Activated CD8-positive, alpha-beta memory T cell treated with anti-CD3 and anti-CD28 coated beads for 24 hours (primary cell): Measurements from ENCODE around the gene ENDOG.
"Not testable (repeated sequence)": the region's sequence is repeated elsewhere in the genome, so short reads cannot be mapped to it uniquely, and the experiment has no call there.

Experiments
- DNase-seq: peaks from one replicate; pipeline ENCODE4 v3.0.0-alpha.2; 2020

Gene ENDOG

DNA sequence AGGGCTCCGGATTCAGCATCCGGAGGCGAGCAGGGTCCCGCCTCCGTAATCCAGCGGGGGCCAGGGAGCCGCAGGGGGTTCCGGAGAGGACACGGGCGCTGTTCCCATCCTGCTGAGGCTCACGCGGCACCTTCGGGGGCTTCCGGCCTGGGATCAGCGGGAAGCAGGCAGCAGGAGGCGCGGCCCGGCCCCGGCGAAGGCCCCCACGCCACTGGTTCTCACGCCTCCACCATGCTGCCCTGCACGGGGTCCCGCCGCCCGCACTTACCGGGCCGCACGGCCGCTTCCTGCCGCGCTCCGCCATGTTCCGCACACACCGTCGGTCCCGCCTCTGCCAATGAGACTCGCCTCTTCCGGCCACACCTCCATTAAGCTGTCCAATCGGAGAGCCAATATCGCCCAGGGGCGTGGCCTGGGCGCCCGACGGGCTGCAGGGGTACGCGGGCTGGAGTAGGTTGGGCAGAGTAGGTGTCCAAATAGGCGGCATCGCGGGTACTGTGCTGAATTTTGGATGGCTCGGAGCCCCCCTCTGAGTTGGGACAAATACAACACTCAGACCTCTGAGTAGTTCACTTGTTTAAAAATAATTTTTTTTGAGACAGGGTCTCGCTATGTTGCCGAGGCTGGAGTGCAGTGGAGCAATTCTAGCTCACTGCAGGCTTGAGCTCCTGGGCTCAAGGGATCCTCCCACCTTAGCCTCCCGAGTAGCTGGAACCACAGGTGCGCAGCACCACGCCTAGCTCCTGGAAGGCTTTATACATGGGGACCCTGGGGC lies 11.4 kb downstream of the ENDOG start, which contains the start of gene SPOUT1:
SPOUT1 (minus strand) TSS at position 318 of the 775 bp plus-strand sequence; CDS start at position 304, 14 bp downstream.
- peak; percentile 97 for DNase-seq

DNA sequence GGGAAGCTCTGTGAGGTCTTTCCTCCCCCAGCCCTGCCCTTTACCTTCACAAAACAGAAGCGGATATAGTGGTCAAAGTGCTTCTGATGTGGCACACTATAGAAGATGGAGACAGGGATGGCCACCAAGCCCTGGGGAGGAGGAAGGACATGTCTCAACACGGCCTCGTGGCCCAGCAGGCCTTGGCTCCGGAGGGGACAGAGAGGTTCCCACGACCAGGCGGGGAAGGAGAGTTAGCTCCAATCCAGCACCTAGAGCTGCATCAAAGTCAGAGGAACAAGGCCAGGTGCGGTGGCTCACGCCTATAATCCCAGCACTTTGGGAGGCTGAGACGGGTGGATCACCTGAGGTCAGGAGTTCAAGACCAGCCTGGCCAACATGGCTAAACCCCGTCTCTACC lies 15.4 kb downstream of the ENDOG start:
- no peak for DNase-seq

DNA sequence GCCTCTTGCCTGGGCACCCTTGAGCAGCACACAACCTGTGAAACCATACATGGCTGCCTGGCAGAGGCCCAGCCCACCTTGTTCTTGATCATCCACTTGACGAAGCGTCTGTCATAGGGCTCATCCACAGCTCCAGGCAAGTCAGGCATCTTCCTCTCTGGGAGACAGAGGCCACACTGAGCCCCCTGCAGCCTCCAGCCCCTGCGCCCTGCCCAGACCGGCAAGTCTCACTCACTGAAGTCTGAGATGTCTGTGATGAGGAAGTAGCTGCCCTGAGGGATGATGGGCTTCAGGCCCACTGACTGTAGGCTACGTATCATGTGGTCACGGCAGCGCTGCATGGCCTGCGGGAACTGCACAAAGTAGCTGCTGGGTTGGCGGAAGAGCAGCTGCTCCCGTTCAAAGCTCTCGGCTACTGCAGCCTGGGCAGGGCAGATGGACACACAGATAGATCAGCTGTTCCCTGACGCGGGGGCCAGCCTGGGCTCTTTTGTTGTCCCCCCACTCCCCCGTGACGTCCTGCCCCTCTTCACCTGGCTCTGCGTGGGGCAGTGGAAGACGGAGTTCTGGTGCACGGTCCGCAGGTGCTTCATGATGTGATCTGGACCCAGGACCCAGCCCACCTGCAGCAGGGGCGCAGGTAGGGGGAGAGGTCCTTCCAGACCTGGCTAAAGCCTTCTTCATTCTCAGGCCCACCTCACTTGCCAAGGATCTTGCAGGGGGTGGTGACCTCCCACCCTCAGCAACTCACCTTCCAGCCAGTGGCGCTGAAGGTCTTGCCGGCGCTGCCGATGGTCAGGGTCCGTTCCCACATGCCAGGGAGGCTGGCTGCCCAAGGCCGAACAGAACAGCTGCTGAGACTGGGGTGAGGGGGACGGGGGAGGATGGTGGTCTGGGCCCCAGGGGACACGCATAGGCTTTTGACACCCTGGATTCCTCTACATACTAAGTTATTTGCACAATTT lies 17.2 kb downstream of the ENDOG start:
- DNase-seq, result no peak

DNA sequence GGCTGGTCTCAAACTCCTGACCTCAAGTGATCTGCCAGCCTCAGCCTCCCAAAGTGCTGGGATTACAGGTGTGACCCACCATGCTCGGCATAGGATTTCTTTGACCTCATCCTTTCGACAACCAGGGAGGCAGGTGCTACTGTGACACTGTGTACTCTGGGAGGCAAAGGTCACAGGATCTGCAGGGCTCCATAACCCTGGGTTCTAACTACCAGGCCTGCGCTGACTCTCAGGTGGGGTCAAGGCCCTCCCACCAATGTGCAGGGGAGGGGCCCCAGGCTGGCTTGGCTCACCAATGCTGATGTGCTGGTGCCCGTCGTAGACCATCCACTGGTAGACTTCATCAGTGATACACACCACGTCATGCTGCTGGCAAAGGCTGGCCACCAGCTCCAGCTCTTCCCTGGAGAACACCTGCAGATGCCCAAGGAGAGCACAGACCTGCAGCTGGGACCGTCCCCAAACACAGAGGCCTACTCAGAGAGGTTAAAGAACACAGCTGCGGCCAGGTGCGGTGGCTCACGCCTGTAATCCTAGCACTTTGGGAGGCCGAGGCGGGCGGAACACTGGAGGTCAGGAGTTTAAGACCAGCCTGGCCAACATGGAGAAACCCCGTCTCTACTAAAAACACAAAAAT lies 18.3 kb downstream of the ENDOG start:
- DNase-seq, result no peak

DNA sequence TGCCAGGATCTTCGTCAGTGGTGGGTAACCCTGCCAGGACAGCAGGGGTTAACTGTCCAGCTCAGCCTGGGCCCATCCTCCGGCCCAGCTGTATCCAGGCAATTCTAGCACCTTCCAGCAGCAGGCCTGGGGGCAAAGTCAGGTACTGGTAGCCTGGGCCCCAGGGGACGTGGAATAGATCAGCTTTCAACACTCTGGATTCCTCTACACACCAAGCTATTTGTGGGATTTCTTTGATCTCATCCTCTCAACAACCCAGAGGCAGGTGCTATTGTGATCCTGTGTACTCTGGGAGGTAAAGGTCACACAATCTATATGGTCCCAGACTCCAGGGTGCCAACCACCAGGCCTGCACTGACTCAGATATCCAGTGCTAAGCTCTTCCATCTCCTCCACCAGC lies 20.0 kb downstream of the ENDOG start:
- no peak for DNase-seq

DNA sequence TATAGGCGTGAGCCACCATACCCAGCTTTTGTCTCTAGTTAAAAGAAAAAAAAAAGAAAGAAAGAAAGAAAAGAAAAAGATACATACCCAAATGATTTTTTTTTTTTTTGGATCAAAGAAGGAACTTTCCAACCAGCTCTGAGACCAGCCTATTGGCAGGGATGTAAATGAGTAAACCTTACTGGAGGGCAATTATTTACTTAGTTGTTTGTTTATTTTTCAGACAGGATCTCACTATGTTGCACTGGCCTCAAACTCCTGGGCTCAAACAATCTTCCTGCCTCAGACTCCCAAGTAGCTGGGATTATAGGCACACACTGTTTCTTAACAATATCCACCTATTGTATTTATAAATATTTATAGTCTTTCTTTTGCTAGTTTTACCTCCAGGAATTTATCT lies 22.2 kb downstream of the ENDOG start:
- no peak for DNase-seq

DNA sequence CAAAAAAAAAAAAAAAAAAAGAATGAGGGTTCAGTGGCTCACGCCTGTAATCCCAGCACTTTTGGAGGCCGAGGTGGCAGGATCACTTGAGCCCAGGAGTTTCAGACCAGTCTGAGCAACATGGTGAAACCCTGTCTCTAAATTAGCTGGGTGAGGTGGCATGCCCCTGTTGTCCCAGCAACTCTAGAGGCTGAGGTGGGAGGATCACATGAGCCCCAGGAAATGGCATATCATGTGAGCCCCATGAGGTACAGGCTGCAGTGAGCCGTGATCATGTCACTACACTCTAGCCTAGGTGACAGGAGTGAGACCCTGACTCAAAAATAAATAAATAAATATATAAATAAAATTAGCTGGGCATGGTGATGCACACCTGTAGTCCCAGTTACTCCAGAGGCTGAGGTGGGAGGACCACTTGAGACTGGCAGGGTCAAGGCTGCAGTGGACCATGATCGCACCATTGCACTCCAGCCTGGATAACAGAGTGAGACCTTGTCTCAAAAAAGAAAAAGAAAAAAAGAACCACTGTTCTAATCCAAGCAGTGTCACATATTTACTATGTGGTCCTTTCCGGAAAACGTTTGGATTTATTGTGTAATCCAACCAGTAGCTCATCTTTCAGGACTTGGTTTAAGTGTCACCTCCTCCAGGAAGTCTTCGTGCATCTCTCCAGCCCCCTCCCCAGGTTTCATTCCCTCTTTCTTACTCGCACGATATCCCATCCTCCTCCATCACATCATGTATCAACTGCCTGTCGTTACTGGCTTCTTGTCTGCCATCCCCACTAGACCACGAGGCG lies 23.6 kb downstream of the ENDOG start:
- no peak for DNase-seq

DNA sequence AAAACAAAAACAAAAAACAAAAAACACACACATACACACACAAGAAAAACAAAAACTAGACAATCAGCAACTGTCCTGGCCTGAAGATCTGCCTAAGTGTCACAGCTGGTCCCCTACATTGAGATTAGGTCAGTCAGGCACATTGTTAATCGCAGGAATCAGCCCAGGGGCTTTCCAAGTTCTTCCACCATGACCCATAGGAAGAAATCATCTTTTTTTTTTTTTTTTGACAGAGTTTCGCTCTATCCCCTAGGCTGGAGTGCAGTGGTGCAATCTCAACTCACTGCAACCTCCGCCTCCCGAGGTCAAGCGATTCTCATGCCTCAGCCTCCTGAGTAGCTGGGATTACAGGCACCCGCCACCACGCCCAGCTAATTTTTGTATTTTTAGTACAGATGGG lies 24.9 kb downstream of the ENDOG start:
- not testable (repeated sequence) for DNase-seq

DNA sequence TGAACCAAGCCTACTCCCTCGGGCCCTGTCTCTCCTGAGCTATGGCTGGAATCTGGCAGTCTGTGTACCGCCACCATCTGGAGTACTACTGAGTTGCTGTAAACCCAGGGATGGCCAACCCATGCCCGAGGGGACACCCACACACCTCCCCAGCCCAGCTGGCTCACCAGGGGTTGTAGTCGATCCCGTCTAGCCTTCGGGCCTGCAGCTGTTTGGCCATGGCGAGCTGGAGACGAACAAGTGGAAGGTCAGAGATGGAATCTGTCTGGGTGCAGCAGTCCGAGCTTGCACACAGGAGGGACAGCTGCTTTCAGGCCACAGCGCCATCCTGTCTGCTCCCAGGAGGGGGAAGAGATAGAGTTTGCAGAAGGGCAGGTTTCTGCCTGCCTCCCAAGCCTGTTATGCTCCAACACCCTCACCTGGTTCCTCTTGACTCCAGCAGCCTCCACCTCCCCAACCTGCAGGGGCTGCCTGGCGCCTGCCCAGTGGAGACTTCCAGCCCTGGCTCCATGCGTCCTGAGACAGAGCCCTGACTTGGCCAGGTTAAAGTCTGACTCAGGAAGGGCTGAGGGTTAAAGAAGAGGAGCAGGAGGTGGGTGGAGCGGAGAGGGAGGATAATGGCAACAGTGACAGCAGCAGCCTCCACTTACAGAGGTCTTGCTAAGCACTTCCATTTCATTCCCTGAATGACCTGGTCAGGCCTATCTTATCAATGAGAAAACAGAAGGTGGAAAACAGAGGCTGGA lies 27.1 kb downstream of the ENDOG start:
- DNase-seq, result no peak

DNA sequence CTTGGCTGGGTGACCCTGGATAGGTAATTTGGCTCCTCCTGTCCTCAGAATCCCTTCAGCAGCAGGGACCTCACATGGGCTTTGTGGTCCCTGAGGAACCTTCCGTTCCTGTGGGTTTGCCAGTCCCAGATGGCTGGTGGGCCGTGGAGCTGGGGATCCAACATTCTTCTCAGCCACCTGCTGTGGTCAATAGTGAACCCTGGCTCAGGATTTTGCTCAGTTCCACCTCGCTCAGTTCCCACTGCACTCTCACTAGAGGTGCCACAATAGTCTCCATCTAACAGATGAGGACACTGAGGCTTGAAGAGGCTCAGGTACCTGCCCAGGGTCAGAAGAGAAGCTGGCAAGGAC lies 28.4 kb downstream of the ENDOG start:
- DNase-seq, result no peak

DNA sequence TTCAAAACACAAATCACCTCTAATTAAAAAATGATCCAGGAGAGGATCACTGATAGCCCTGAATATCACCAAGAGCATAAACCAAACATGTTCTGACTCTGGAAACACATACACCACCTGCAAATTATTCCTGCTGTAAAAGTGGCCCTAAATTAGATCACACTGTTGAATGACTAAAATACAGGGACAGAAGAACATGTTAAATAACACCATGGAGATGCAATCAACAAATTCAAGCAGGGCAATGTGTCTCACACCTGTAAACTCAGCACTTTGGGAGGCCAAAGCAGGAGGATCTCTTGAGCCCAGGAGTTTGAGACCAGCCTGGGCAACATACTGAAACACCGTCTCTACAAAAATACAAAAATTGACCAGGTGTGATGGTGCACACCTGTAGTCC lies 29.5 kb downstream of the ENDOG start:
- no peak for DNase-seq

DNA sequence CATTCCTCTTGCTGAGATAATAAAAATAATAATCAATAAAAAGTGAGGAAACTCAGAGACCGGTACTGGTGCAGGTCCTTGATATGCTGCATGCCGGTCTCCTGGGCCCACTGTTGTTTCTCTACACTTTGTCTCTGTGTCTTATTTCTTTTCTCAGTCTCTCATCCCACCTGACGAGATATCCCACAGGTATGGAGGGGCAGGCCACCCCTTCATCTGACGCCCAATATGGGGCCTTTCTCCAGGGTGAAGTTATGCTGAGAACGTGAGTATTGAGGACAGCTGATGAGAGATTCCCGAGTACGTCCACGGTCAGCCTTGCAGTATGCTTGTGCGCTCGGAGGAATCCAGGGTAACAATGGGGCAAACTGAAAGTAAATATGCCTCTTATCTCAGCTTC lies 32.7 kb downstream of the ENDOG start:
- not testable (repeated sequence) for DNase-seq

DNA sequence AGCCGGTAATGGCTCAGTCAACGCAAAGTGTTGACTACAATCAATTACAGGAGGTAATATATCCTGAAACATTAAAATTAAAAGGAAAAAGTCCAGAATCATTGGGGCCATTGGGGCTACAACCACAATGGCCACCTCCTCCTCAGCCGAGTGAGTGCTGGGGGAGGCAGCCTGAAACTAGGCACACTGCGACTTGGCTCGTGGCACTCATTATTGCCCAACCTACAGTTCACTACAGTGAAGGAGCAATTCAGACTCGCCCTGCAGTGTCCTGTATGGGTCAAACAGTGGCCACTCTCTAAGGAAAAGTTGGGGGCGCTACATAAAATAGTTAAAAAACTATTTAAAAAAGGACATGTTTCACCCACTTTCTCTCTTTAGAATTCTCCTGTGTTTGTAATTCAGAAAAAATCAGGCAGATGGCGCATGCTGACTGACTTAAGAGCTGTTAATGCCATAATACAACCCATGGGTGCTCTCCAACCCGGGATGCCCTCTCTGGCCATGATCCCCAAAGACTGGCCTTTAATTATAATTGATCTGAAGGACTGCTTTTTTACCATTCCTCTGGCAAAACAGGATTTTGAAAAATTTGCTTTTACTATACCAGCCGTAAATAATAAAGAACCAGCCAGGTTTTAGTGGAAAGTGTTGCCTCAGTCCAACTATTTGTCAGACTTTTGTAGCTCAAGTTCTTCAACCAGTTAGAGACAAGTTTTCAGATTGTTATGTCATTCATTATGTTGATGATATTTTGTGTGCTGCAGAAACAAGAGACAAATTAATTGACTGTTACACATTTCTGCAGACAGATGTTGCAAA lies 33.7 kb downstream of the ENDOG start:
- not testable (repeated sequence) for DNase-seq

DNA sequence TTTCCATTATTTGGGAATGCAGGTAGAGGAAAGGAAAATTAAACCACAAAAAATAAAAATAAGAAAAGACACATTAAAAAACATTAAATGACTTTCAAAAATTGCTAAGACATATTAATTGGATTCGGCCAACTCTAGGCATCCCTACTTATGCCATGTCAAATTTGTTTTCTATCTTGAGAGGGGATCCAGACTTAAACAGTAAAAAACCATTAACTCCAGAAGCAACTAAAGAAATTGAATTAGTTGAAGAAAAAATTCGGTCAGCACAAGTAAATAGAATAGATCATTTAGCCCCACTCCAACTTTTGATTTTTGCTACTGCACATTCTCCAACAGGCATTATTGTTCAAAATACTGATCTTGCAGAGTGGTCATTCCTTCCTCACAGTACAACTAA lies 34.3 kb downstream of the ENDOG start:
- DNase-seq, result not testable (repeated sequence)

DNA sequence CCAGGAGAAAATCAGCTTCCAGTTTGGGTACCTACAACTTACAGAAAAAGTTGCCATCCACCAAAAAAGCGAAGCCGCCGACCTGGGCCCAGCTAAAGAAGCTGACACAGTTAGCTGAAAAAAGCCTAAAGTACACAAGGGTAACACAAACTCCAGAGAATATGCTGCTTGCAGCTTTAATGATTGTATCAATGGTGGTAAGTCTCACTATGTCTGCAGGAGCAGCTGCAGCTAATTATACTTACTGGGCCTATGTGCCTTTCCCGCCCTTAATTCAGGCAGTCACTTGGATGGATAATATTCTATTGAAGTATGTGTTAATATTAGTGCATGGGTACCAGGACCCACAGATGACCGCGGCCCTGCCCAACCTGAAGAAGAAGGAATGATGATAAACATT lies 36.2 kb downstream of the ENDOG start:
- not testable (repeated sequence) for DNase-seq

DNA sequence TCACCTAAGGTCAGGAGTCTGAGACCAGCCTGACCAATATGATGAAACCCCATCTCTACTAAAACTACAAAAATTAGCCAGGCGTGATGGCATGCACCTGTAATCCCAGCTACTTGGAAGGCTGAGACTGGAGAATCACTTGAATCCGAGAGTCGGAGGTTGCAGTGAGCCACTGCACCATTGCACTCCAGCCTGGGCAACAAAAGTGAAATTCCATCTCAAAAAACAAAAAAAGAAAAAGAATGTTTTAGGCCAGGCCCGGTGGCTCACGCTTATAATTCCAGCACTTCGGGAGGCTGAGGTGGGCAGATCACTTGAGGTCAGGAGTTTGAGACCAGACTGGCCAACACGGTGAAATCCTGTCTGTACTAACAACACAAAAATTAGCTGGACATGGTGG lies 40.2 kb downstream of the ENDOG start:
- DNase-seq, result not testable (repeated sequence)

DNA sequence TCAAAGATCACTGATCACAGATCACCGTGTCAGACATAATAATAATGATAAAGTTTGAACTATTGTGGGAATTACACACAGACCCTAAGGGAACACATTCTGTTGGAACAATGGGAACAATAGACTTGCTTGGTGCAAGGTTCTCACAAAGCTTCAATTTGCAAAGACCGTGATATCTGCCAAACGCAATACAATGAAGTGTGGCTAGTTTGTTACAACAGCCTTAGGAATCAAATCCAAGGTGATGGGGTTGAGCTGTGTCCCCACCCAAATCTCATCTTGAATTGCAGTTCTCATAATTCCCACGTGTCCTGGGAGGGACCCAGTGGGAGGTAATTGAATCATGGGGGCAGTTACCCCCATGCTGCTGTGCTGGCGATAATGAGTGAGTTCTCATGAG lies 42.6 kb downstream of the ENDOG start:
- DNase-seq, result no peak

DNA sequence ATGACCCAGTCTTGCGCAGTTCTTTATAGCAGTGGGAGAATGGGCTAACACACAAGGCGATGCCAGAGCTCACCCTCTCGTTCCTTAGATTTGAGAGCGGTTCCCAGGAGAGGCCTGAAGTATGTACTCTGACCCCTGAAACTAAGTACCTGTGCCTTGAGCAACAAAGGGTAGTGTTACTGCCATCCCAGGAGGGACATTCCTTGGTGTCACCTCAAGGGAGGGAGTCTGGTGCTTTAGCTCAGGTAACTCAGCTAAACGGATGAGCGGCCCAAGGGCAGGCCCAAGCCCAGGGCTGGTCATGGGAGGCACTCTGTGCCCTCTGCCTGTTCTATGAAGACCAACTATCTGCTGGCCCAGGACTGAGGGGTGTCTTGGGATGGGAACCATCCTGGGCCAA lies 43.2 kb downstream of the ENDOG start:
- DNase-seq, result no peak

DNA sequence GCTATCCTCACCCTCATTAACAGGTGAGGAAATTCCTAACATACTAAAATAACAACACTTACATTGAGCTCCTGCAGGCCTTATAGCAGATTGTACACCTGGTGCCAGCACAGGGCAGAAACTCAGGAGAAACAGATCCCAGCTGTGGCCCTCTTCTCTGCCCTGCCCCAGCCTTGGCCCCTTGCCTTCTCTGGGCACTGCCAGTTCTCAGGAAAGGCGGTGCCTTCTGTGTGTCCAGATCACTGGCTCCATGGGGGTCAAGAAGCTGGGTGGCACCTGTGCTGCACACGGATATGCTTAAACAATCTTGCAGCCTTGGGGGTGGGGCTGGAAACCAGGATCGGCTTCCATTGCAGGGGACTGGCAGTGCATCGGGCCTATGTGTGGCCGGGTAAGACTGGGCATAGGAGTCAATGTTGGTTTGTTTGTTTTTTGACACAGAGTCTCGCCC lies 44.1 kb downstream of the ENDOG start:
- no peak for DNase-seq

DNA sequence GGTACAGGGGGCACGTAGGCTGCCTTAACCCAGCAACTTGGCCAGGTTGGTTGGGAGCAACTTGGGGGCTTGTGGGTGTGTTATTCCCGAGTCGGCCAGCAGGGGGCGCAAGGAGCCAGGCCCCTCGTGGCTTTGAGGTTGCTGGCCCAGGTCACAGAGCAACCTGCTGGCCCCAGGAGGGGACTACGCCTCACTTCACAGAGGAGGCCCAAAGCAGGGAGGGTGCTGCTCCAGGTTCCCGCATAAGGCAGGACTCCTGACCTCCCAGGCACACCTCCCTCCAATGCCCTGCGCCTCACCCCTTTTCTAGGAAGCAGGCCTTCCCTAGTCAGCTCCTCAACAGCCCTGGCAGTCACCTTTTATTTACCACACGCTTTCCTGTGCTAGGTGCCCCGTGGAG lies 45.3 kb downstream of the ENDOG start:
- DNase-seq, result peak; percentile 97
